GM18909 (cell line): ENCODE results near the gene ZNF57.
"Not testable (repeated sequence)": the region's sequence is repeated elsewhere in the genome, so short reads cannot be mapped to it uniquely, and the experiment has no call there.

Source experiments
- ATAC-seq: cut with Tn5 transposase; IDR thresholded peaks from one replicate; pipeline ENCODE4 v1.9.1; 2021; ENCODE audit warnings: mild to moderate bottlenecking; ENCODE audit not compliant: unreplicated experiment, poor library complexity

Gene ZNF57

DNA sequence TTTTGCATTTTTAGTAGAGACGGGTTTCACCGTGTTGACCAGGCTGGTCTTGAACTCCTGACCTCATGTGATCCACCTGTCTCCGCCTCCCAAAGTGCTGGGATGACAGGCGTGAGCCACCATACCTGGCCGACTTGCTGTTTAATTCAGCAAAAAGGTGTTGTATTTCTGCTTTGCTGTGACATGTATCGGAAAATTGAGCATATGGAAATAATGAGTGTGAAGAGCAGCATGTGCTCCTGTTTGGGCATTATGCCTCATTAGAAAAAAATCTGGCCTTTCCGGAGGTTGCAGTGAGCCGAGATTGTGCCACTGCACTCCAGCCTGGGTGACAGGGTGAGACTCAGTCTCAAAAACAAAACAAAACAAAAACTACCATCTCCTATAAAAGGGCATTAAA, 10.2 kb upstream of the ZNF57 start:
- not testable (repeated sequence) for ATAC-seq

- ATAC-seq: no peak
Observed at GRCh38 chr19:2896694-2897093, 4.0 kb upstream of the ZNF57 start.

DNA sequence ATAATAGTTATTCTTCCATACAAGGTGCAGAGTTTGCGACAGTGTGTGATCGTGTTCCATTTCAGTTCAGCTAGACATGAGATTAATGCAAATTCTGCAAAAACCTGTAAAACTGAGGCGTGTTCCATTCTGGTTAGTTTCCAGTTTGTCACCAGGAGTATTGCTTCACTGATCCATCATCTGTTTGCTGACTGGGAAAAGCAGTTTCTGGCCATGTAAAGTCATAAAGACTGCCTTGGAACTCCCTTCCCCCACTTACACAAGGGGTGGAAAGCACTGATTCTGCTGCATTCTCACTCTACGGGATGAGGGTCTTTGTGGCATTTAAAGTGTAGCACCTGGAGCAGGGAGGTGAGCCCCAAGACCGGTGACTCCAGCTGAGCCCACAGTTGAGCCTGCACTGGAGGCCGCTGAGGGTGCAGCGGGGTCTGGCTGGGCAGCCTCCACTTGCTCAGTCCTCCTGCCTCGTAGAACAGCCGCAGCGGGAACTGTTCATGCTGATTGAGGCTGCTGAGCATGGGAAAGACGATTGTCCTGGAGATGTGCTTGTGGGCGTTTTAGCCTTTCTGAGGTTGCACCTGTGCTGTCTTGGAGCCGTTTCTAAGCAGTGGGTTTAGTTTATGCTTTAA, 2.0 kb downstream of the ZNF57 start:
- ATAC-seq: no peak

DNA sequence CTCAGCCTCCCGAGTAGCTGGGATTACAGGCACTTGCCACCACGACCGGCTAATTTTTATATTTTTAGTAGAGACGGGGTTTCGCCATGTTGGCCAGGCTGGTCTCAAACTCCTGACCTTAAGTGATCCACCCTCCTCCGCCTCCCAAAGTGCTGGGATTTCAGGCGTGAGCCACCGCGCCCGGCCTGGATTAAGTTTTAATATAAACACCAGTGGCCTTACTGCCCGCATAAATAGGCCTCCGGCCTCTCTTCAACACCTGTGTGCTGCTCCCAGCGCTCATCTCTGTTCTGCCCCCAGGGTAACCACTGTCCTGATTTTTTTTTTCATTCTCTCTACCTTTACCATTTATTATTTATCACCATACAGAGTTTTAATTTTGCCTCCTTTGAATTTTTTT, 2.6 kb downstream of the ZNF57 start:
- not testable (repeated sequence) for ATAC-seq

GRCh38 chr19:2905918-2906519, 5.3 kb downstream of the ZNF57 start:
- no peak for ATAC-seq

DNA sequence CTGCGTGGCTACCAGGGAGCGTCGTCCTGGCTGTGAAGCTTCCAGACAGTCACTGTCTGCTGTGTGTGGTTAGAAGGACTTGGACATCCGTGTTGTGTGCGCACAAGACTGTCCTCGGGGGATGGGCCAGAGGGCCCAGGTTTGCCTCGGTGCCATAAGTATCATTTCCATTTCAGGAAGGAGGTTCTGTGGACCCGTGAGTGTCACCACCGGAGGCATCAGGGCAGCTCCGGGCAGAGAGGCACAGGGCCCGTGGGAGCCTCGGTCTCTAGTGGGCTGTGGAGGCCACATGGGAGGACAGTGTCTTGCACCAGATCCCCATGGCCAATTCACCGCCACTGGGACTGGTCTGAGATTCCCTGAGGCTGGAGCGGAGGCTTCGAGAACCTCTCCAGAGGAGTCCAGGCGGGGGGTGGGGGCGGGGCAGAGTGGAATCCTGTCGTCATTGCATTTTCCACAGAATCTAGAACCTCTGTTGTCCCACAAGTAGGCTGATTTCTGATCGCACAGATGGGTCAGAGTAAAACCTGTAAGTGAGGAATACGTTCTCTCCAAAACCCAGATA, 6.0 kb downstream of the ZNF57 start:
- ATAC-seq: no peak

DNA sequence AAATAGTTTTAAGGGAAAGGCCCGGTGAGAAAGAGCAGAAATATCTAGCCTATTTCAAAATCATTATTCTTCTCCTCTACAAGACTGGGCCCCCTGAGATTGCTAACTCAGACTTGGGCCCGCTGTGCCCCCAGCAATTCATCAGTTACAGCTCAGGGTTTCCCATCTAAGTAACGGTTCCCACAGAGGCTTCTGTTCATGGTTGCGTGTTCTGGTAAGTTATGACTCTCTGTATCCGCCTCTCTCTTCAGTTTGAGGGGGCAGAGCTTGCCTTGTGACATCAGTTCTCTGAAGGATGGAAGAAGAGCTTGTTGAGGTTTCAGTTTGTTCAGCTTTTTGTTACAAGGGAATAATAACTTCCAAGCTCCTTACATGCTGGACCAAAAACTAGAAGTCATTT, 11.6 kb downstream of the ZNF57 start:
- ATAC-seq: no peak

DNA sequence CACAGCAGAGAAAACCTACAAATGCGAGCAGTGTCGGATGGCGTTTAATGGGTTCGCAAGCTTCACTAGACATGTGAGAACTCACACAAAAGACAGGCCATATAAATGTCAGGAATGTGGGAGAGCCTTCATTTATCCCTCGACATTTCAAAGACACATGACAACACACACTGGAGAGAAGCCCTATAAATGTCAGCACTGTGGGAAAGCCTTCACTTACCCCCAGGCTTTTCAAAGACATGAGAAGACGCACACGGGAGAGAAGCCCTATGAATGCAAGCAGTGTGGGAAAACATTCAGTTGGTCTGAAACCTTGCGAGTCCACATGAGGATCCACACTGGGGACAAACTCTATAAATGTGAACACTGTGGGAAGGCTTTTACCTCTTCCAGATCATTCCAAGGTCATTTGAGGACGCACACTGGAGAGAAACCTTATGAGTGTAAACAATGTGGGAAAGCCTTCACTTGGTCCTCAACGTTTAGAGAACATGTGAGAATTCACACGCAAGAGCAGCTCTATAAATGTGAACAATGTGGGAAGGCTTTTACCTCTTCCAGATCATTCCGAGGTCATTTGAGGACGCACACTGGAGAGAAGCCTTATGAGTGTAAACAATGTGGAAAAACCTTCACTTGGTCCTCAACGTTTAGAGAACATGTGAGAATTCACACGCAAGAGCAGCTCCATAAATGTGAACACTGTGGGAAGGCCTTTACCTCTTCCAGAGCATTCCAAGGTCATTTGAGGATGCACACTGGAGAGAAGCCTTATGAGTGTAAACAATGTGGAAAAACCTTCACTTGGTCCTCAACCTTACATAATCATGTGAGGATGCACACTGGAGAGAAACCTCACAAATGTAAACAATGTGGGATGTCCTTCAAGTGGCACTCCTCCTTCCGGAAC, 16.8 kb downstream of the ZNF57 start:
- ATAC-seq: no peak

- no peak for ATAC-seq
Observed at GRCh38 chr19:2922987-2923386, 22.3 kb downstream of the ZNF57 start.

DNA sequence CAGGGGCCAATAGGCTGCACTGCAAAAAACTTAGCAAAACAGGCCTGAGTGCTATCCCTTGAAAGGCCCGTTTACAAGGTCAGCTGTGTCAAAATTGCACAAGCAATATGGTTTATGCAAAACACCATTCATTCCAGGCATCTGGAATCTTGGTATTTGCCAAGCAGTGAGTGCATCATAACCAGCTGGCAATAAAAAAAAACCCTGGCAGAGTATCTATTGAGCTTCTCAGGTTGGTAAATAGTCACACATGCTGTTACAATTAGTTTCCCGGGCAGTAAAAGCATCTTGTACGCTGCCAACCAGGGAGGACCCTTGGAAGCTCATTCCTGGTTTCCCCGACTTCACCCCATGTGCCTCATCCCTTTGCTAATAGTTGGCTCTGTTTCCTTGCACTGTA, 22.8 kb downstream of the ZNF57 start:
- ATAC-seq: no peak

DNA sequence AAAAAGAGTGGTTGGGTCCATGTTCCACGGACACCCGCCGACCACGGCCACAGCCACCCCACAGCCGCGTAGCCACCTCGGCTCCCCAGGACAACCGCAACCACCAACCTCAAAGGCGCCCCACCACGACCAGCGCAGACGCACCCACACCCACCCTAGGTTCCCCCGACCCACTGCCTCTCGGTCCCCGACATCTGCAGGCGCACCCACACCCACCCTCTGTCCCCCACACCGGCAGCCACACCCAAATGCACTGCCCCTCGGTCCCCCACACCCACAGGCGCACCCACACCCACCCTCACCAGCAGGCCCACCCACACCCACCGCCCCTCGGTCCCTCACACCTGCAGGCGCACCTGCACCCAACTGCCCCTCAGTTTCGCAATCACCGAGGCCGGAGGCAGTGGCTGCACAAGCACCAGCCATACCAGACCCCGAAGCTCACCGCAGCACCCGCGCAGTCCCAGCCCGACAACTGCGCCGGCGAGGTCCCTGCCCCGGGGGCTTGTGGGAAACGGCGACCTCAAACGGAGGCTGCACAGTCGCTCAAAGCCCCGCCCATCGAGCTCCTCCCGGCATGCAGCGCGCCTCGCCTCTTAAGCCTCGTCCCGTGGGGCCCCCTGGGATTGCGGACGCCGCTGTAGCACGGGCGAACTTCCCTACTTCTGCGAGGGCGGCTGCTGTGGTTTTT, 25.8 kb downstream of the ZNF57 start:
- no peak for ATAC-seq

DNA sequence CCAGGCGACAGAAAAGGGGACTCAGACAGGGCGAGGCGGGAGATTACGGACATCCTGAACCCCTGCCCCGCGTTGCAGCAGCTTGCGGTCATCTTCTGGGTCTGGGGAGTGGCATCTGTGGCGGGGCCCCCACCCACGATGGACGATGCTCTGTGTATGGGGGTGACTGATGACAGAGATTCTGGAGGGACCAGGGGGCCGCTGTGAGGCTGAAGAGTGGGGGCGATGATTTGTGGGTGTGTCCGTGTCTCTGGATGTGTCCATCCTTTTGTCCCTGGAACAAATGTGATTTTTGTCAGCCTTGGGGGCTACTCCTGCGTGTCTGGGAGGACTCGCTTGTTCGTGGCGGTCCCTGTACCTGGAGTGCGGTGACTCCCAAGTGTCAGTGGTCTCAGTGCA, 26.3 kb downstream of the ZNF57 start:
- no peak for ATAC-seq

- ATAC-seq: no peak
Observed at GRCh38 chr19:2933490-2933910, 32.8 kb downstream of the ZNF57 start.

GRCh38 chr19:2935863-2936262, 35.1 kb downstream of the ZNF57 start:
- not testable (repeated sequence) for ATAC-seq

- no peak for ATAC-seq
Observed at GRCh38 chr19:2942928-2943640, 42.4 kb downstream of the ZNF57 start.

GRCh38 chr19:2944403-2944774, 43.7 kb downstream of the ZNF57 start:
- ATAC-seq: no peak

GRCh38 chr19:2944775-2945574, 44.2 kb downstream of the ZNF57 start, which contains the start of gene ZNF77:
TSS of gene ZNF77 (minus strand) at chr19:2944971. CDS start at chr19:2944840, 131 bp downstream.
- peak; percentile 96 for ATAC-seq

DNA sequence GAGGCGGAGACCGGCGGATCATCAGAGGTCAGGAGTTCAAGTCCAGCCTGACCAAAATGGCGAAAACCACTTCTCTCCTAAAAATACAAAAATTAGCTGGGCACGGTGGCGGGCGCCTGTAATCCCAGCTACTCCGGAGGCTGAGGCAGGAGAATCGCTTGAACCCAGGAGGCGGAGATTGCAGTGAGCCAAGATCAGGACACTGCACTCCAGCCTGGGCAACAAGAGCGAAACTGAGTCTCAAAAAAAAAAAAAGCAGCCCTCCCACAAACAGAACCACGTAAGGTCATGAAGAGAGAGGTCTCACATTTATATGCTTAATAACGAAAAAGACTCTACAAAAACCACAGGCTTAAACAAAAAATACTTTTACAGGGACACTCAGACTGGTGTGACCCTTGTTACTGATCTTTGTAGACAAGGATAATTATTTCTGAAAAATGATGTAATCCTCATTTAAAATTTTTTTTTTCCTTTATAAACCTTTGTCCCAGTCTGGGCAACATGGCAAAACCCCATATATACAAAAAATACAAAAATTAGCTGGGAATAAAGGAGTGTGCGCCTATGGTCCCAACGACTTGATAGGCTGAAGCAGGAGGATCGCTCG, 45.0 kb downstream of the ZNF57 start:
- ATAC-seq: no peak

DNA sequence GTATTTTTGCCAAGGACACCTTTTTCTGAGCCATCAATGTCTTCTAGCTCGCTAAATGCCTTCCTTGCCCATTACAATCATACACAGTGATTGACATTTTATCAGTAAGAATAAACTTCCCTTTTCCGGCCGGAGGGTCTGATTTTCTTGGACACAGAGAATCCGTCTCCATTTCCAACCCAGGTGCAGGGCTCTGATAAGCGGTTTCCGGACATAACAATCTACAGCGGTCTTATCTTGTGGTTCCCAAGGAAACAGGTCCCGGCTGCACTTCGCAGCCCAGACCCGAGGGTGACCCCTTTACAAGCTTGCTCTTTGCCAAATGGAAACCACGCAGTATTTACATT, 49.2 kb downstream of the ZNF57 start:
- peak; percentile 9 for ATAC-seq
